Central memory CD8-positive, alpha-beta T cell (primary cell): ENCODE measurements around the gene ACTR1B.
"Not testable (repeated sequence)": the region's sequence is repeated elsewhere in the genome, so short reads cannot be mapped to it uniquely, and the experiment has no call there.

Source experiments
- ATAC-seq: fragments of 150-1000 bp; cut with Tn5 transposase; replicated peaks from 2 replicates; pipeline ENCODE4 v1.10.0; 2022; ENCODE audit warnings: mild to moderate bottlenecking, moderate FRiP score, moderate number of reproducible peaks; ENCODE audit not compliant: poor library complexity, severe bottlenecking; ENCODE audit errors: extremely low read depth
- DNase-seq, 2 donors: peaks; one replicate each; pipeline ENCODE4 v3.0.0; 2021; ENCODE audit warnings: low spot score in 2 of 2
- H3K27ac Mint-ChIP-seq: one replicate; pipeline ENCODE4 v1.8.0; 2022; ENCODE audit warnings: low read depth, mild to moderate bottlenecking, moderate library complexity, mixed read lengths
- H3K27me3 Mint-ChIP-seq: one replicate; pipeline ENCODE4 v1.8.0; 2022; ENCODE audit warnings: mixed read lengths
- H3K36me3 Mint-ChIP-seq: one replicate; pipeline ENCODE4 v1.8.0; 2022; ENCODE audit warnings: mild to moderate bottlenecking, moderate library complexity, mixed read lengths; ENCODE audit not compliant: insufficient read depth
- H3K4me1 Mint-ChIP-seq: one replicate; pipeline ENCODE4 v1.8.0; 2022; ENCODE audit warnings: mixed read lengths
- H3K4me3 Mint-ChIP-seq: one replicate; pipeline ENCODE4 v1.8.0; 2022; ENCODE audit warnings: mild to moderate bottlenecking, moderate library complexity, mixed read lengths
- H3K9me3 Mint-ChIP-seq: one replicate; pipeline ENCODE4 v1.8.0; 2022; ENCODE audit warnings: mixed read lengths

ACTR1B gene

GRCh38 chr2:97617911-97618310 is 45.9 kb downstream of the ACTR1B start:
- Mint-ChIP-seq H3K4me1 (no peaks in the 10 kb centered on the region), H3K36me3 (no peaks in the 10 kb centered on the region)
- DNase-seq, result no peak

DNA sequence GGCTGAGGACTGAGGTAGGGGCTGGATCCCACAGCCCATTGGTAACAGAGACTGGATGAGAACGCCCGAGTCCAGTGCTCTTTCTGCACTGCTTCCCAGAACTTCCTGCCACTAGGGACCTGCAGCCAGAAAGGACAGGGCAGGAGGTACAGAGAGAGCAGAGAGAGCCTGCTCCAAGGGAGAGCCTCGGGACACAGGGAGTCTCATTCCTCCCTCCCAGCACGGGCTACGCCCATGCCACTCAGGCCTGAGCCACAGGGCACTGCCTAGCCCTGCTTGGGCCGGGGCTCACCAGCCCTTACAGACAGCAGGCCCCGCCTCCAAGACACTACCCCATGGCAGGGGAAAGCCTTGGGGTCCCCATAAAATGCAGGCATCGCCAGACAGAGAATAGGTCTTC is 48.1 kb downstream of the ACTR1B start:
- ATAC-seq, H3K4me3 Mint-ChIP-seq, DNase-seq, H3K4me1 Mint-ChIP-seq, H3K9me3 Mint-ChIP-seq, H3K36me3 Mint-ChIP-seq, H3K27me3 Mint-ChIP-seq, H3K27ac Mint-ChIP-seq: not testable (repeated sequence)

More at GRCh38 chr2:97617911-97618310, 45.9 kb downstream of the ACTR1B start:
- H3K27me3 Mint-ChIP-seq, result no peaks in the 10 kb centered on the region
- H3K9me3 Mint-ChIP-seq, result no peaks in the 10 kb centered on the region
- ATAC-seq, result no peak
- no peak overlapping the region for H3K27ac Mint-ChIP-seq
- no peak overlapping the region for H3K4me3 Mint-ChIP-seq

- H3K27me3 Mint-ChIP-seq, H3K27ac Mint-ChIP-seq, DNase-seq, H3K4me1 Mint-ChIP-seq, H3K36me3 Mint-ChIP-seq, H3K9me3 Mint-ChIP-seq, H3K4me3 Mint-ChIP-seq: not testable (repeated sequence)
- ATAC-seq, result peak; percentile 64
These were observed 51.9 kb downstream of the ACTR1B start for GRCh38 chr2:97611895-97612294.

- not testable (repeated sequence) for ATAC-seq, H3K9me3 Mint-ChIP-seq, H3K4me1 Mint-ChIP-seq, H3K27me3 Mint-ChIP-seq, DNase-seq, H3K27ac Mint-ChIP-seq, H3K4me3 Mint-ChIP-seq, H3K36me3 Mint-ChIP-seq
These were observed 55.1 kb downstream of the ACTR1B start for GRCh38 chr2:97608745-97609144.
